Transverse colon (tissue), 4 donors: ENCODE data around the gene PLXND1. TPM values are rescaled to one million over a fixed set of nuclear protein-coding genes. Genes with fewer than 3 reads are reported as not detected.

ENCODE experiments used
- DNase-seq: peaks from one replicate; pipeline ENCODE4 v3.0.0-alpha.2; 2019
- H3K27ac ChIP-seq, 4 donors: fragments of 200-600 bp; sonication (generic); 2 replicates each; pipeline ENCODE4 v1.5.1; 2016 to 2018; ENCODE audit warnings: inconsistent platforms in 4 of 4
- H3K27me3 ChIP-seq: fragments of 200-600 bp; sonication (generic); 2 replicates; pipeline ENCODE4 v1.5.1; 2017; ENCODE audit warnings: inconsistent platforms
- H3K36me3 ChIP-seq, 4 donors: fragments of 200-600 bp; sonication (generic); 2 replicates each; pipeline ENCODE4 v1.5.1; 2017 to 2019; ENCODE audit warnings: inconsistent platforms in 4 of 4
- H3K4me1 ChIP-seq, 4 donors: fragments of 200-600 bp; sonication (generic); 2 replicates each; pipeline ENCODE4 v1.5.1; 2017 to 2020; ENCODE audit warnings: inconsistent platforms in 4 of 4
- H3K4me3 ChIP-seq, 4 donors: fragments of 200-600 bp; sonication (generic); 1 replicate in 1 of 4; 2 replicates in 3 of 4; pipeline versions ENCODE4 v1.5.1 to v1.6.1; 2017 to 2019; ENCODE audit warnings: inconsistent platforms in 4 of 4
- H3K9me3 ChIP-seq, 2 donors: fragments of 200-600 bp; sonication (generic); 2 replicates each; pipeline ENCODE4 v1.5.1; 2017 to 2019; ENCODE audit warnings: inconsistent platforms in 2 of 2
- CTCF ChIP-seq, 5 experiments: fragments of 200-600 bp in 3 of 5; fragments of 450-650 bp in 2 of 5; sonication (generic) in 3 of 5; IDR thresholded peaks; 1 replicate in 2 of 5; 2 replicates in 3 of 5; pipeline ENCODE4 v1.5.1; 2016 to 2017; ENCODE audit warnings: antibody characterized with exemption in 5 of 5, inconsistent platforms in 3 of 5, mild to moderate bottlenecking in 2 of 5, moderate library complexity in 1 of 5
- EP300 ChIP-seq: sonication (generic); formaldehyde crosslinking; IDR thresholded peaks from one replicate; pipeline ENCODE4 v1.6.1; 2017; ENCODE audit warnings: antibody characterized with exemption, low read depth
- POLR2A ChIP-seq: fragments of 450-650 bp; IDR thresholded peaks from one replicate; pipeline ENCODE4 v1.6.1; 2016; ENCODE audit warnings: antibody characterized with exemption, mild to moderate bottlenecking, moderate library complexity
- POLR2AphosphoS5 ChIP-seq, 3 donors: sonication (generic); formaldehyde crosslinking; IDR thresholded peaks; one replicate each; pipeline ENCODE4 v1.6.1; 2016; ENCODE audit warnings: antibody characterized with exemption in 3 of 3
- WGBS, 2 donors: methylation state at CpG; one replicate each; pipeline ENCODE4 v1.1.5; 2018; ENCODE audit warnings: low coverage in 1 of 2; 5-methylcytosine and 5-hydroxymethylcytosine counted together
- in situ Hi-C, 4 donors: fragments of 200-750 bp; cut with MboI; loops; one replicate each; pipeline versions ENCODE4 v1.15.0 to v1.15.1; 2017; ENCODE audit warnings: low sequenced_read_pairs in 3 of 4, low pct_ligation_motif_present in 1 of 4, low pct_unique_long_range_greater_than_20kb in 1 of 4
- intact Hi-C: fragments of 100-400 bp; cut with DNase I; formaldehyde crosslinking; loops from one replicate; pipeline ENCODE4 v1.15.1; 2023; ENCODE audit warnings: low total_unique reads
- total RNA-seq, 4 donors: library from RNA; depleted of rRNA; stranded (reverse); fragments of >200 nt; gene quantifications; one replicate each; pipeline ENCODE4 v1.1.0, GENCODE V29; 2016

Gene PLXND1
- total RNA-seq, 4 donors from 2014 or later, result 26.4 to 71.8 (median 35.8) TPM

DNA sequence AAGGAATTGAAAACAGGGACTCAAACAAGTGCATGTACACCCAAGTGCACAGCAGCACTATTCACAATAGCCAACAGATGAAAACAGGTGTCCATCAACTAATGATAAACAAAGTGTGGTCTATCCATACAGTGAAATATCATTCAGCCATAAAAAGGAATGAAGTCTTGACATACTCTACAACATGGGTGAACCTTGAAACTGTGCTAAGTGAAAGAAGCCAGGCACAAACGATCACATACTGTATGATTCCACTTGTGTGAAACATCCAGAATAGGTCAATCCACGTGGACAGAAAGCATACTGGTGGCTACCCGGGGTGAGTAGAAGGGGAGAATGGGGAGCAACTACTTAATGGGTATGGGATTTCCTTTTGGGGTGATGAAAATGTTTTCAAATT lies 29.6 kb upstream of the PLXND1 start:
- H3K36me3 ChIP-seq, result no peaks in the 10 kb centered on the region
- H3K27ac ChIP-seq, result no peak overlapping the region
- no peak for DNase-seq
- intact Hi-C loops (no loop called here), in situ Hi-C loops (loop anchor here in 2 of 4 donors (25.0 kb wide), 2 partner anchors 149 to 301 kb away; no protein-coding TSS in a partner anchor)
- no peaks in the 10 kb centered on the region for H3K27me3 ChIP-seq
- 82 to 85% methylated on average over 3 of the region's 3 CpGs for WGBS, 2 donors
- no peaks in the 10 kb centered on the region for H3K9me3 ChIP-seq
- H3K4me3 ChIP-seq, result no peak overlapping the region
- H3K4me1 ChIP-seq, result no peaks in the 10 kb centered on the region
- TF ChIP-seq POLR2AphosphoS5 (IDR thresholded peaks at IDR 0.05) (no peak), CTCF (IDR thresholded peaks at IDR 0.05) (no peak), EP300 (no peak), POLR2A (no peak)

GRCh38 chr3:129635656-129636055 lies 29.2 kb upstream of the PLXND1 start:
- H3K4me1 ChIP-seq, result no peaks in the 10 kb centered on the region
- in situ Hi-C loops, result loop anchor here in 2 of 4 donors (25.0 kb wide), 2 partner anchors 148 to 302 kb away; no protein-coding TSS in a partner anchor
- no peaks in the 10 kb centered on the region for H3K36me3 ChIP-seq
- 83 to 90% methylated on average over 1 to 4 of the region's 4 CpGs for WGBS, 2 donors
- intact Hi-C loops, result no loop called here
- H3K4me3 ChIP-seq, result no peak overlapping the region
- TF ChIP-seq POLR2A (no peak), POLR2AphosphoS5 (IDR thresholded peaks at IDR 0.05) (no peak), CTCF (IDR thresholded peaks at IDR 0.05) (no peak)
- H3K27me3 ChIP-seq, result no peaks in the 10 kb centered on the region
- H3K27ac ChIP-seq, result no peak overlapping the region
- no peak for DNase-seq
- no peaks in the 10 kb centered on the region for H3K9me3 ChIP-seq

GRCh38 chr3:129633751-129634481 lies 27.4 kb upstream of the PLXND1 start:
- Histone ChIP-seq H3K4me3 (no peak overlapping the region), H3K9me3 (no peaks in the 10 kb centered on the region), H3K27ac (no peak overlapping the region), H3K36me3 (no peaks in the 10 kb centered on the region), H3K4me1 (no peaks in the 10 kb centered on the region), H3K27me3 (no peaks in the 10 kb centered on the region)
- no peak for DNase-seq
- 81% methylated on average over 8 of the region's 10 CpGs; no CpG with 5 or more reads in 1 of the 2 donors for WGBS, 2 donors
- TF ChIP-seq POLR2AphosphoS5 (IDR thresholded peaks at IDR 0.05) (no peak), POLR2A (no peak)
- intact Hi-C loops (no loop called here), in situ Hi-C loops (loop anchor here in 3 of 4 donors (5.0 to 25.0 kb wide), 3 partner anchors 147 to 303 kb away; no protein-coding TSS in a partner anchor)

- no peaks in the 10 kb centered on the region for H3K36me3 ChIP-seq
- 90% methylated on average over 7 of the region's 10 CpGs; no CpG with 5 or more reads in 1 of the 2 donors for WGBS, 2 donors
- H3K27me3 ChIP-seq, result no peaks in the 10 kb centered on the region
- intact Hi-C loops, result no loop called here
- in situ Hi-C loops, result loop anchor here in 3 of 4 donors (5.0 to 25.0 kb wide), 3 partner anchors 146 to 304 kb away; no protein-coding TSS in a partner anchor
- no peak for TF ChIP-seq POLR2A
- no peak for TF ChIP-seq EP300
- TF ChIP-seq CTCF (IDR thresholded peaks at IDR 0.05), result no peak
- no peak for TF ChIP-seq POLR2AphosphoS5 (IDR thresholded peaks at IDR 0.05)
- H3K9me3 ChIP-seq, result no peaks in the 10 kb centered on the region
- H3K27ac ChIP-seq, result no peak overlapping the region
- peaks cover 0 to 7% (median 5%) of the 10 kb centered on the region in 4 donors for H3K4me1 ChIP-seq
- H3K4me3 ChIP-seq, result no peak overlapping the region
- DNase-seq, result no peak
Measured at GRCh38 chr3:129632977-129633376, 26.5 kb upstream of the PLXND1 start.
